Measurements from ENCODE around the gene NFIA.

NFIA gene

GRCh38 chr1:61428146-61428545 lies 345.8 kb downstream of the NFIA start:
- TF ChIP-seq CTCF (IDR thresholded peaks at IDR 0.05; ENCODE audit: poor library complexity, severe bottlenecking) = no peak
- ATAC-seq (ENCODE audit: low read depth) (no peak), DNase-seq (ENCODE audit: low spot score) (no peak)
- Histone ChIP-seq H3K27ac (ENCODE audit: poor library complexity, severe bottlenecking) (no peak overlapping the region), H3K36me3 (ENCODE audit: low read depth) (peaks cover 7% of the 10 kb centered on the region; the same call in 1 of the 2 replicates), H3K9me3 (ENCODE audit: severe bottlenecking) (no peaks in the 10 kb centered on the region), H3K4me1 (ENCODE audit: insufficient read depth, poor library complexity, severe bottlenecking) (peaks cover 17% of the 10 kb centered on the region), H3K4me3 (ENCODE audit: severe bottlenecking) (no peak overlapping the region), H3K27me3 (ENCODE audit: insufficient read depth, poor library complexity, severe bottlenecking) (no peaks in the 10 kb centered on the region)

DNA sequence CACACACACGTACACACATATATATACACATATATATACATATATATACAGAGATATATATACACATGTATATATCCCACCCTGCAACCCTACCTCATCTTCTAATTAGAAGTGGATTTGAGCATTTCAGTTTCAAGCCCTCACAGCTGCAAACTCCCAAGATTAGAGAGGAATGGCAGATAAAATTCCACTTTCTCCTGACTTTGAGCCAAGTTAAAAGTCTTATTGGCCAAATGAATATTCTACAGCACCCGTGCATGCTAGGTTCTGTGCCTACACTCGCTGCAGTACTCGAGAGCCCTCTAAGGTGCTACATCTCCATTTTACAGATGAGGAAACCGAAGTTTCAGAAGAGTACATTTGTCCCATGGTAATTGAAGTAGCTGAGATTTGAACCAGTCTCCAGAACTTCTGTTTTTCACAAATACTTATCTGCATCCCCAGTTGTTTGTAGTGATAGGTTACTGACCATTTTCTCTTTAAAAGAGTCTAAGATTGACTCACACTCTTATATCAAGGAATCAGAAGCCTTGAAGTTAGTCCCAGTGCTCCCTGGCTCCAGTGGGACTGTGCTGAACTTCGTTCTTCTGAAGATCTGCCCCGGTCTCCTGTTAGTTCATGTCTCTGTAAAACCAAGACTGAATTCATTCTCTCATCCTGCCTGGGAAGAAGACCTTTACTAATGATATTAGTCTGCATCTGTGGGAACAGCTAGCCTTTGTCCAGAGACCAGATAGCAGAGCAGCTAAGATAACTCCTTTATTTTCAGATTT lies 350.4 kb downstream of the NFIA start:
- no peaks in the 10 kb centered on the region for H3K9me3 ChIP-seq (ENCODE audit: severe bottlenecking)
- H3K36me3 ChIP-seq (ENCODE audit: low read depth) = no peaks in the 10 kb centered on the region
- peaks cover 3% of the 10 kb centered on the region for H3K4me1 ChIP-seq (ENCODE audit: insufficient read depth, poor library complexity, severe bottlenecking)
- H3K27me3 ChIP-seq (ENCODE audit: insufficient read depth, poor library complexity, severe bottlenecking) = no peaks in the 10 kb centered on the region
- DNase-seq (ENCODE audit: low spot score) (no peak), ATAC-seq (ENCODE audit: low read depth) (no peak)
- no peak overlapping the region for H3K4me3 ChIP-seq (ENCODE audit: severe bottlenecking)
- no peak overlapping the region for H3K27ac ChIP-seq (ENCODE audit: poor library complexity, severe bottlenecking)
- no peak for TF ChIP-seq CTCF (IDR thresholded peaks at IDR 0.05; ENCODE audit: poor library complexity, severe bottlenecking)

DNA sequence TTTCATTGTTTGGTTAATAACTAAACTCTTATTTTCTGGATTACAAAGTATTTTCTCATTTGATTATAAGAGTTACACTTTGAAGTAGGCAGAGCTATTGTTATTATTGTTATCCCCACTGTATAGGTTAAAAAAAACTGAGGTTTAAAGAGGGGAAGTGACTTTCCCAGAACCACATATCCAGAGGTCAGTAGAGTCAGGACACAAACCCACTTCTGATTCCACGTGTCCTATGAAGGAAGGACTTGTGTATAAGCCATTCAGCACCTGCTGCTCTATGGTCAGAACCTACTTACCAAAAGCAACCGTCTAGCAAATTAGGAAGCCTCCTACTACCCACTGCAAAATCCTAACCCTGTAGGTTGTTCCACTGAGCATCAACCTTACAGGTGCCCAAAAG lies 351.3 kb downstream of the NFIA start:
- Histone ChIP-seq H3K27me3 (ENCODE audit: insufficient read depth, poor library complexity, severe bottlenecking) (no peaks in the 10 kb centered on the region), H3K4me3 (ENCODE audit: severe bottlenecking) (no peak overlapping the region), H3K9me3 (ENCODE audit: severe bottlenecking) (no peaks in the 10 kb centered on the region), H3K4me1 (ENCODE audit: insufficient read depth, poor library complexity, severe bottlenecking) (peaks cover 3% of the 10 kb centered on the region), H3K36me3 (ENCODE audit: low read depth) (no peaks in the 10 kb centered on the region), H3K27ac (ENCODE audit: poor library complexity, severe bottlenecking) (no peak overlapping the region)
- no peak for TF ChIP-seq CTCF (IDR thresholded peaks at IDR 0.05; ENCODE audit: poor library complexity, severe bottlenecking)
- no peak for DNase-seq (ENCODE audit: low spot score)
- no peak for ATAC-seq (ENCODE audit: low read depth)

DNA sequence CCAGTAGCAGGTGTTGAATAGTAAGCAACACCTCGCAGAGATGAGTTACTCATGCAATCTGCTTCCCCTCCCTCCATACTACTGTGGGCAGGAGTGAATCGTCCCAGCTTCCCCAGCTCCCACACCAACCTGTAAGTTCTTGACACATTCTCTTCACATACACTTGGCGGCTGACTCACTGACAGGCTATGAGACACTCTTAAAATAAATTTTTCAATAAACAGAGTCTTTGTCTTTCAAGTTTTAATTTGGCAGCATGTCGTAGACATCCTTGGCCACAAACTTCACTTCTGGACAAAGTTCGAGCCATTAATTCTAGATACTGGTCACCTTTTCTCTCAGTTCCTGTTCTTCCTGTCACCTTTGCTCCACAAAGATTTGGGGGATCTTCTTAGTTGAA lies 351.9 kb downstream of the NFIA start:
- Histone ChIP-seq H3K27ac (ENCODE audit: poor library complexity, severe bottlenecking) (no peak overlapping the region), H3K4me1 (ENCODE audit: insufficient read depth, poor library complexity, severe bottlenecking) (peaks cover 3% of the 10 kb centered on the region), H3K27me3 (ENCODE audit: insufficient read depth, poor library complexity, severe bottlenecking) (no peaks in the 10 kb centered on the region), H3K36me3 (ENCODE audit: low read depth) (no peaks in the 10 kb centered on the region), H3K9me3 (ENCODE audit: severe bottlenecking) (no peaks in the 10 kb centered on the region), H3K4me3 (ENCODE audit: severe bottlenecking) (no peak overlapping the region)
- ATAC-seq (ENCODE audit: low read depth) = peak; percentile 96
- DNase-seq (ENCODE audit: low spot score) = no peak
- TF ChIP-seq CTCF (IDR thresholded peaks at IDR 0.05; ENCODE audit: poor library complexity, severe bottlenecking) = no peak

- DNase-seq (ENCODE audit: low spot score) = no peak
- no peak for ATAC-seq (ENCODE audit: low read depth)
- H3K4me3 ChIP-seq (ENCODE audit: severe bottlenecking) = no peak overlapping the region
- no peak overlapping the region for H3K27ac ChIP-seq (ENCODE audit: poor library complexity, severe bottlenecking)
- H3K27me3 ChIP-seq (ENCODE audit: insufficient read depth, poor library complexity, severe bottlenecking) = no peaks in the 10 kb centered on the region
- H3K9me3 ChIP-seq (ENCODE audit: severe bottlenecking) = no peaks in the 10 kb centered on the region
- no peaks in the 10 kb centered on the region for H3K36me3 ChIP-seq (ENCODE audit: low read depth)
- peaks cover 3% of the 10 kb centered on the region for H3K4me1 ChIP-seq (ENCODE audit: insufficient read depth, poor library complexity, severe bottlenecking)
- no peak for TF ChIP-seq CTCF (IDR thresholded peaks at IDR 0.05; ENCODE audit: poor library complexity, severe bottlenecking)
Observed at GRCh38 chr1:61435226-61435625, 352.9 kb downstream of the NFIA start.

Data from RWPE2 (cell line).